Measurements from ENCODE around the gene BEST1.

DNA sequence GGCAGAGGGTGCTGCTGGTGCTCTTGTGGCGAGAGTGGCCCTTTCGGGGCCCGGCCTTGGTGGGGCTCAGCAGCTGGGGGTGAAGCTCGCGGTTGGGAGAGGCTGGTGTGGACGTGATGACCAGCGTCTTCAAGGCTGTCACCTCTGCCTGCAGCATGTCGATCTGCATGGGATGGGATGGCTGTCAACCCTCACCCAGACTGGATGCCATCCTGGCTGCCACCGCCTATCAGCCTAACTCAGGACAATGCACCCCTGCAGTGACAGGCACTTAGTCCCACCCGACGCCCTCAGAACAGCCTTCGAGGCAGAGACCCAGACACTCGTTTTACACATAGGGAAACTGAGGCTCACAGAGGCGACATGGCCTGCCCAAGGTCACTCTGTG is 43.6 kb upstream of the BEST1 start:
- TF ChIP-seq RAD21 (conservative IDR thresholded peaks at IDR 0.05), result no peak
- no peak for TF ChIP-seq EZH2 (IDR thresholded peaks at IDR 0.05; ENCODE audit: borderline replicate concordance, insufficient read depth, low read length, poor library complexity, severe bottlenecking)
- TF ChIP-seq, protein P1, sequence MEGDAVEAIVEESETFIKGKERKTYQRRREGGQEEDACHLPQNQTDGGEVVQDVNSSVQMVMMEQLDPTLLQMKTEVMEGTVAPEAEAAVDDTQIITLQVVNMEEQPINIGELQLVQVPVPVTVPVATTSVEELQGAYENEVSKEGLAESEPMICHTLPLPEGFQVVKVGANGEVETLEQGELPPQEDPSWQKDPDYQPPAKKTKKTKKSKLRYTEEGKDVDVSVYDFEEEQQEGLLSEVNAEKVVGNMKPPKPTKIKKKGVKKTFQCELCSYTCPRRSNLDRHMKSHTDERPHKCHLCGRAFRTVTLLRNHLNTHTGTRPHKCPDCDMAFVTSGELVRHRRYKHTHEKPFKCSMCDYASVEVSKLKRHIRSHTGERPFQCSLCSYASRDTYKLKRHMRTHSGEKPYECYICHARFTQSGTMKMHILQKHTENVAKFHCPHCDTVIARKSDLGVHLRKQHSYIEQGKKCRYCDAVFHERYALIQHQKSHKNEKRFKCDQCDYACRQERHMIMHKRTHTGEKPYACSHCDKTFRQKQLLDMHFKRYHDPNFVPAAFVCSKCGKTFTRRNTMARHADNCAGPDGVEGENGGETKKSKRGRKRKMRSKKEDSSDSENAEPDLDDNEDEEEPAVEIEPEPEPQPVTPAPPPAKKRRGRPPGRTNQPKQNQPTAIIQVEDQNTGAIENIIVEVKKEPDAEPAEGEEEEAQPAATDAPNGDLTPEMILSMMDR (IDR thresholded peaks at IDR 0.05; ENCODE audit: poor library complexity, severe bottlenecking), result no peak
- TF ChIP-seq POLR2AphosphoS5 (IDR thresholded peaks at IDR 0.05), result no peak
- TF ChIP-seq, protein P2, sequence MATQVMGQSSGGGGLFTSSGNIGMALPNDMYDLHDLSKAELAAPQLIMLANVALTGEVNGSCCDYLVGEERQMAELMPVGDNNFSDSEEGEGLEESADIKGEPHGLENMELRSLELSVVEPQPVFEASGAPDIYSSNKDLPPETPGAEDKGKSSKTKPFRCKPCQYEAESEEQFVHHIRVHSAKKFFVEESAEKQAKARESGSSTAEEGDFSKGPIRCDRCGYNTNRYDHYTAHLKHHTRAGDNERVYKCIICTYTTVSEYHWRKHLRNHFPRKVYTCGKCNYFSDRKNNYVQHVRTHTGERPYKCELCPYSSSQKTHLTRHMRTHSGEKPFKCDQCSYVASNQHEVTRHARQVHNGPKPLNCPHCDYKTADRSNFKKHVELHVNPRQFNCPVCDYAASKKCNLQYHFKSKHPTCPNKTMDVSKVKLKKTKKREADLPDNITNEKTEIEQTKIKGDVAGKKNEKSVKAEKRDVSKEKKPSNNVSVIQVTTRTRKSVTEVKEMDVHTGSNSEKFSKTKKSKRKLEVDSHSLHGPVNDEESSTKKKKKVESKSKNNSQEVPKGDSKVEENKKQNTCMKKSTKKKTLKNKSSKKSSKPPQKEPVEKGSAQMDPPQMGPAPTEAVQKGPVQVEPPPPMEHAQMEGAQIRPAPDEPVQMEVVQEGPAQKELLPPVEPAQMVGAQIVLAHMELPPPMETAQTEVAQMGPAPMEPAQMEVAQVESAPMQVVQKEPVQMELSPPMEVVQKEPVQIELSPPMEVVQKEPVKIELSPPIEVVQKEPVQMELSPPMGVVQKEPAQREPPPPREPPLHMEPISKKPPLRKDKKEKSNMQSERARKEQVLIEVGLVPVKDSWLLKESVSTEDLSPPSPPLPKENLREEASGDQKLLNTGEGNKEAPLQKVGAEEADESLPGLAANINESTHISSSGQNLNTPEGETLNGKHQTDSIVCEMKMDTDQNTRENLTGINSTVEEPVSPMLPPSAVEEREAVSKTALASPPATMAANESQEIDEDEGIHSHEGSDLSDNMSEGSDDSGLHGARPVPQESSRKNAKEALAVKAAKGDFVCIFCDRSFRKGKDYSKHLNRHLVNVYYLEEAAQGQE (IDR thresholded peaks at IDR 0.05; ENCODE audit: borderline replicate concordance), result no peak
- TF ChIP-seq TAF1 (IDR thresholded peaks at IDR 0.05; ENCODE audit: low read depth), result no peak
- TF ChIP-seq EP300 (conservative IDR thresholded peaks at IDR 0.05; ENCODE audit: poor library complexity, severe bottlenecking), result no peak
